GM19035 (cell line): ENCODE measurements around the gene SEC16A.

ENCODE experiments used
- ATAC-seq: cut with Tn5 transposase; IDR thresholded peaks from one replicate; pipeline ENCODE4 v1.9.1; 2021; ENCODE audit not compliant: unreplicated experiment

The SEC16A gene

DNA sequence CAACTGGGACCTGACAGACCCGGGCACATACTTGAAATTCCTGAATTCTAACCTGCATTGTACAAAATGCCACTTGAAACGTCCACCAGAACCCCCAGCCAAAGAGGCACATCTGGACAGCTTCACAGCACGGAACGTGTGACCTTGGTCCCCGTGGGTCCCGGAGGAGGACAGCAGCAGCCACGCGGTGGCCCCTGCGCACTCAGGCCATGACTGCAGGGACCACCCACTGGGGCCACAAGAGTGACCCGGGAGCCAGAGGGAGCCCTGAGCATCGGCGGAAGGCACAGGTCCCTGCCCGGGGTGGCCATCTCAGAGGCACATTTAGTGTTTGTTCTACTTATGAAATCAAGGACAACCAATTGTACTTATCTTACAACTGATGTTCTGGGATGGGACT, 80.8 kb downstream of the SEC16A start:
- ATAC-seq = no peak

DNA sequence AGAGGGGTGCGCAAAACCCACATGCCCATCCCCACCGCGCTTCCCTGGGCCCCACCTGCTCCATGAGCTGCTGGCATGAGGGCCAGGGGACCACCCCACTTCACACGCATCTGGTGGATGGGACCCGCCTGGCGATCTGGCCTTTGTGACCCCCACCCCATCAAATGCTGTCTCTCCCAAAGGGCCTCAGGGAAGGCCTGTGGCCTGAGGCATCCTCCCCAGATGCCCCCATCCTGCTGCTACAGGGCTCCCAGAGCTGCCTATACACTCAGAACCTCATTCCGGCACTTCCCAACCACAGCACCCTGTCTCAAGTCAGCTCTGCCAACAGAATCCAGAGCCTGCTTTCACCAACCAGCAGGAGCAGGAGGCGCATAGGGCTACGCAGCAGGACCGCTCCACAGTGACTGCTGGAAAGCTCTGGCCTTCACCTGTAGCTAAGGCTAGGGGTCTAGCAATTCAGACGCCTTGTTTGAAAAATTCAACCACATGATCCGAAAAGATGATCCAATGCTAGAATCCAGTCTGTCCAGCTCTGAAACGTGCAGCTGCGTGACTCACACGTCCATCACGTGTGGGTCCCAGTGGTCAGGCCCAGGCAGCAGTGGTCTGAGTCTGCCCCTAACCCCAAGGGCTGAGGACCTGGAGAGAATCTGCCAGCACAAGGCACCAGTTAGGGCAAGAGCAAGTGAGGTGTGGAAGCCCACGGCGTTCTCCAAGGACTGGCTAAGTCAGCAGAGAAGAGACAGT, 81.5 kb downstream of the SEC16A start:
- ATAC-seq = no peak

DNA sequence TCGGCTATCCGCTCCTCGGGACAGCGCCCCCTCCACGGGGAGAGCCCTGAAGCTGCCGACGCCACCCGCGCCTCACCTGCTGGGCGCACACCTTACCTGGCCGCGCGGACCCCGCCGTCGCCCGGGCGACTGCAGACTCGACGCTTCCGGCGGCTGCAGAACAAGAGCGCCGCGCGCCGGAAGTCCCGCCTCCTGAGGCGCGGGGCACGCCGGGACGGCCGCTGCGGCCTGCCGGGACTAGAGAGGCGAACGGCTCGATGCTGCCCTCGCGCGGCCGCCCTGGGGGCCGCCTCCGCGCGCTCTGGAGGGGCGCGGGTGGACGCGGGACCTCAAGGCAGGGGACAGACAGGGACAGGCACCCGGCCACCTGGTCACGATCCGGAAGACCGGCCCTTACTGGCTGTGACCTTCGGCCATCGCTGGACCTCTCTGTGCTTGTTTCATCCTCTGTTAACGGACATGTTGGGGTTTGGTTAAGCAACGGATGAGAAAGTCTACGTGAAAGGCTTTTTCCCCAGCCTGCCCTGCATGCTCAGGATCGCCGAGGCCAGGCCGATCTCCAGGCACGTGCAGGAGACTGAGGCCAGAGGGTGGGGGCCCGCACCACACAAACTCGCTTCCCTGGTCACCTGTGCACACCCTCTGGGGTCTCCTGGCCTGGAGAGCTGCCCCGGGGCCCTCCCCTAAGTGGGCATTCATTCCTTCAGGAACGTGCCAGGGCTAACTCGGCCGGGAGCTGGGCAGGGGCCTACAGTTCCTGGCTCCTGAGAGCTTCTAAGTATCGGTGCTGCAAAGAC, 82.6 kb downstream of the SEC16A start, which contains the start of gene SNAPC4:
Gene SNAPC4 (minus strand): TSS at position 133 of the 797 bp plus-strand sequence. CDS start 1,742 bp downstream, outside the sequence.
- ATAC-seq = peak; percentile 68

DNA sequence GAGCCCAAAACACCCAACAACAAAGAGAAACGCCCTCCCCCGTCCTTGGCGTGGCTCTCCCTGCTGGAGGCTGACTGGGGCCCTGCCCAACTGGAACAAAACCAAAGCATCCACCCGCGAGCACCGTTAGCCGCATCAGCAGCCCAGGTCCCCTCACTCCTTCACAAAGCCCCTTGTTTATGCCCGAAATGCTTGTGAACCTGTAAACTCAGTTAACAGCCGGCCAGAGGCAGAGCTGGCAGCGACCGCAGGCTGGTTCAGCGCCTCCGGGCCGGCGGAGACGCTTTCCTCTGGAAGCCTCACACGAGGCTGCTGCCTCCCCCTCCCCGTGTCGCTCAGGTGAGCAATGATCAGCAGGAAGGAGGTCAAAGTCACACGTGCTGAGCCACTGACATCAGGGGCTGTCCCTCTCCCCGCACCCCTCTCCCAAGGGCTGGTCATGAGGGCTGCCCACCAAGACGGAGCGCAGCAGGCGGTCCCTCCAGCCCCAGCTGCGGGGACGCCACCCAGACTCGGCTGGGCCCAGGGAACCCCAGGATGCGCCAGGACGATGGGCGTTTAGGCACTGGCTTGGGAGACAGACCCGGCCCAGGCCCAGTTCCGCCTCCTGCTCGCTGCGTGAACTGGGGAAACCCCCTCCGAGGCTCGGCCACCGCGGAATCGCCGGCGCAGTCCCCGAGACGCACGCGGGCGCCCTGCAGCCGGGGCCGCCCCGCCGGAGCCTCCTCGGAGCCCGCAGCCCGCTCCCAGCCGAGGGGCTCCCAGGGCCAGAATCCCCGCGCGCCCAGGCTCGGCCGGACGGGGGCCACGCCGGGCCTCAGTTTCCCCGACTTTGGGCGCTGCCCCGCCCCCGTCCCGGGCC, 83.4 kb downstream of the SEC16A start:
- peak; percentile 37 for ATAC-seq

DNA sequence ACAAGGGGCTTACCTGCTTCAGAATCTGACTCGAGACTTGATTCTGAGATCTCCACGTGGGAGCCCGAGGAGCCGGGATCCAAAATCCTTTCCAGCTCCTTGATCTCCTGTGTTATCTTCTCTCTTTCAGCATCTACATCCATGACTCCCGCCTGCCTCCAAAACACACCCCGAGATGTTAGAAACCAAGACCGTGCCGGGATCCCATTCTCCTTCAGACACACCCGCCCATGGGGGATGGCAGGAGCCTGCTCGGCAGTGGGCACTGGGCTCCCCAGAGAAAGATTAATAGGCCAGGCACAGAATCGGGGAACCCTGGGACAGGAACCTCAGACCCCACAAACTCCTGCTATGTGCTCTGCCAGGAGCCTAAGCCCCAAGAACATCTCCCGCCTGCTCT, 84.6 kb downstream of the SEC16A start:
- ATAC-seq = no peak

DNA sequence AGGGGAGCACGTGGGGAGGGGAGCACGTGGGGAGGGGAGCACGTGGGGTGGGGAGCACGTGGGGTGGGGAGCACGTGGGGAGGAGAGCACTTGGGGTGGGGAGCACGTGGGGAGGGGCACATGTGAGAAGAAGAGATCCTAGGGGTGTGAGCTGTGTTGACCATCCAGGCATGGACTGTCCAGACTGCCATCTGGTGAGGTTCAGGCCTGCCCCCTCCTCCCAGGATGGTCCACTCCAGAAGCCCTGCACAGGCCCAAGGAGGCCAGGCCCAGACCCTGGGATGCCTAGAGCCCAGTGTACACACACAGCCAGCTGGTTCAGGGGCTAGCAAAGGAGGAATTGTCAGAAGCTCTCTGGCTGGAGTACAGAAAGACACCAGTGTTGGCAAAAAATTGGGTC, 85.2 kb downstream of the SEC16A start:
- ATAC-seq = no peak

DNA sequence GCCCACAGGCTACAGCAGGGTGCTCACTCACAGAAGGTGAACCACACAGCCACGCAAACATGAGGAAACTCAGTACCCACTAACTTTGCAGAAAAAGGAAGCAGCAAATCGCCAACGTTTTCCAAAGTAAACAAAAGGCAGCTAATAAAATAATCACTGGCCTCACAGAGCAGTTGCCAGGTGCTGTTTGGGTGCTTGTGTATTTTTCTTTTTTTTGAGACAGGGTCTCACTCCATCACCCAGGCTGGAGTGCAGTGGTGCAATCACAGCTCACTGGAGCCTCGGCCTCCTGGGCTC, 86.7 kb downstream of the SEC16A start:
- no peak for ATAC-seq

DNA sequence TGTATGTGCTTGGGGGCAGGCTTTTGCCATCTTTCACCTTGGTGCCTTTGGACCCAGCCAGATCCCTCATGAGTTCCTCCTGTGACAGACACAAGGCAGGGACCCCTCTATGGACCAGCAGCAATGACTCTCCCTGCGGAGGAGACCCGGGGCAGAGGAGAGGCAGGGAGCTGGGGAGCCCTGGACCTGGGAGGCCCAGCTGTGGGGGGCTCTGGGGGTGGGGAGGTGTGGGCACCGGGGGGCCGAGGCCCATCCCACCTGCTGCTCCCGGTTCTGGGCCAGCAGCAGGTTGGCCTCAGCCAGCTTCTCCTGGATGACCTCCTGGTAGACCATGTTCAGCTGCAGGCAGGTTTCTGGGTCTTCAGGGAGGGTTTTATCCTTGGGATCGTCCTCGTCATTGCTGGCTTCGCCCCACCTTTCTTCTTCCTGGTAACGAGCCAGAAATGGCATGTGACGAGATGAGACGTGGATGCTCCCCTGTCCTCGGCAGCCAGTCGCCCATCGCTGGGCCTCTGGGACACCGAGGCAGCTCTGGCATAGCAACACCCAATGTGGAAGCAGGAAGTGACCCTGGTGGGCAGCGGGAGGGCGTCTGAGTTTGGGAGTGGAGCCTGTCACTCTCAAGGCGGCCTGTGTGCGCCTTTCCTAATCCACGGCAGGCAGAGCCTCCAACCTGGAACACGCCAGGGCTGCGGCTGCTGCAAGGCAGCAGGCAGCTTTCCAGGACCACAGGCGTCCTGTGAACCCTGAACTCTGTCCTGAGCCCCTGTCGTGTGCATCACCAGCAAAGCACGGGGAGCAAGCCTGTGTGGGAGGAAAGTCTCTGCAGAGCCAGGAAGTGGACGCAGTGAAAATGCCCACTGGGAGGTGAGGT, 87.3 kb downstream of the SEC16A start:
- ATAC-seq = no peak

DNA sequence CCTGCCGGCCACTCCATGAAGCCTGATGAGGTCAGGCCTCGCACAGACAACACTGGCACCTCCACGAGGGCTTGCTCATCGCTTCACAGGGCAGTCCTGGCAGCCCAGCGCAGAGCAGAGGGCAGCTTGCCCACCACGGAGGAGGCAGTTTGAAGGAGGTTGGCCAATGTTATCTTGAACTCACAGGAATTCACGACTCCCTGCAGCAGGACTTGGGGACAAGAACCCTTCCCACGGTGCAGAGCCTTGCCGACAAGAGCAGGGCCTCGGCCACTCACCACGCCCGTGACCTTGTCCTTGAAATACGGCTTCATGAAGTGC, 87.9 kb downstream of the SEC16A start:
- ATAC-seq = no peak

DNA sequence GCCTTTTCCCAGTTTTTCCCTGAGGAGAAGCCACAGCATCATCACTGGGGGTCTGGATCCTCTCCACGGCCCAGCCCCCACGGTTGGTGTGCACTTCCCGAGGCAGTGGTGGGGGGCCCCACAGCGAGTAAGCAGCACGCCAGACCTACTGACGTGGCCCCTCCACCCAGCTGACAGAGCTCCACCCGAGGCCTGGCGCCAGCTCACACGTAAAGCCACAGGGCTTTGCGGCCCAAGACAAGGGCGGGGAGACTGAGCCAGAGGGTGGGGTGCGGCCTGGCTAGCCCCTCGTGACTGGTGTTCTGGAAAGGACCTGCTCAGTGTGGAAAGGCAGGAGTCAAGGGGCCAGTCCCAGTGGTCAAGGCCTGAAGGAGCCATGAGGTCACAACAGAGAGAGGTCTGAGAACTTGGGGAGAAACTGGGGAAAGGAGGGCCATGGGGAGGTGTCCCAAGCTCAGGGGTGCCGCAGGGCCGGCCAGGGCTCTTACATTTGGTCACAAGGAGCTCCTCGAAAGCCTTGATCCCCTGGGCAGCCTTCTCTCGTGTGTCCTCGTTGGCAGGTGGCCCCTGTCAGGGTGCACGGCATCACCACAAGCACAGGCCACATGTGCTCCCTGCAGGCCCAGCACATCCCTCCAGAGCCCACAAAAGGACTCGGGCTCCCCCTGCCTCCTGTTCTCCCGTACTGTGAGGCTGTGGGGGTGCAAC, 88.4 kb downstream of the SEC16A start:
- ATAC-seq = no peak

DNA sequence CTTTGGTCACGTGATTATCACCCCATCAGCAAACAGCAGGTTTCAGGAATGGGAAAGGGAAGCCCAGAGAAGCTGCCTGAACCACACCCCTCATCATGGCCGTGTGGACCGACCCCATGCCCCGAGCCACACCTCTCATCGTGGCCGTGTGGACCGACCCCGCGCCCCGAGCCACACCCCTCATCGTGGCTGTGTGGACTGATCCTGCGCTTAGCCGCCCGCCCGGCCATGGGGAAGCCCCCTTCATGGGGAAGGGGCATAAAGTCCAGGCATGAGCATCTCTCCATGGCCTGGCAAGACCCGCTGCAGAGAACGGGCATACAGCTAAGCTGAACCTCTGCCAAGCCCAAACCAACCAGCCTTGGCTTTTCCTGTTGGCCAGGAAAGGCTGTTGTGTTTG, 89.3 kb downstream of the SEC16A start:
- ATAC-seq = no peak

DNA sequence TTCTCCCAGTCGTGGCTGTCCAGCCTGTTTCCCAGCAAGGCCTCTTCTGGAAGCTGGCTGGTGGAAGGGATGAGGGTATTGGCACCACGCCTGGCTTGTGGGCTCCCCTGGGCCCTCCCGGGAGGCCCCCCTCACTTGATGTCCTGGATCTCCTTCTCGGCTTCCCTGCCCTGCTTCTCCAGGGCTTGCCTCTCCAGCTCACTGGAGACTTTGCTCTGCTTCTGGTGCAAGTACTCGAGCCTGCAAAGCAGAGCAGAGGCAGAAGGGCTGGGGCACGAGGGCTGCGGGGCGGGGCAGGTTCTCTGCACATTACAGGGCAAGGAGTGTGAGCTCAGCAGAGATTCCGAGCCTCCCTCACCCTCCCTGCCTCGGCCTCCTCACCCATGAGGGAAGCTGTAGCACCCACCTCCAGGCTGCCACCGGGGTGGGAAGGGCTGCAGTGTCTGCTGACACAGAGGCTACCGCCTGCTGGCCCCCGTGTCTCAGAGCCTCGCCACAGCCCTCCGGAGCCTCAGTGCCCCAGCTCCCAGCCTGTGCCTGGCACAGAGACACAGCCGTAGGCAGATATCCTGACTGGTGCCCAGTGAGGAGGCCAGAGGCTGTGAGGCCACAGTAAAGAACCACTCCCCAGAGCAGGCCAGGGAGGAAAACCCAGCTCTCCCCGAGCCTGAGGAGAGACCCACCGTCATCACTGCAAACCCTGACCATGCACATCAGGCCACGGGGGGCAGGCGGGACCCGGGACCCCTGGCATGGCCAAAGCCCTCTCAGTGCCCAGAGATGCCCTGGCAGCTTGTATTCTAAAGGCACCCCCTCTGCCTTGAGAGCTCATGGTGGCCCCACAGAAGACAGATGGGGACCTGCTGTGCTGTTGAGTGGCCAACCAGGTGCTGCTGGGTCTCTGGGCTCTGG, 90.0 kb downstream of the SEC16A start:
- ATAC-seq = no peak

DNA sequence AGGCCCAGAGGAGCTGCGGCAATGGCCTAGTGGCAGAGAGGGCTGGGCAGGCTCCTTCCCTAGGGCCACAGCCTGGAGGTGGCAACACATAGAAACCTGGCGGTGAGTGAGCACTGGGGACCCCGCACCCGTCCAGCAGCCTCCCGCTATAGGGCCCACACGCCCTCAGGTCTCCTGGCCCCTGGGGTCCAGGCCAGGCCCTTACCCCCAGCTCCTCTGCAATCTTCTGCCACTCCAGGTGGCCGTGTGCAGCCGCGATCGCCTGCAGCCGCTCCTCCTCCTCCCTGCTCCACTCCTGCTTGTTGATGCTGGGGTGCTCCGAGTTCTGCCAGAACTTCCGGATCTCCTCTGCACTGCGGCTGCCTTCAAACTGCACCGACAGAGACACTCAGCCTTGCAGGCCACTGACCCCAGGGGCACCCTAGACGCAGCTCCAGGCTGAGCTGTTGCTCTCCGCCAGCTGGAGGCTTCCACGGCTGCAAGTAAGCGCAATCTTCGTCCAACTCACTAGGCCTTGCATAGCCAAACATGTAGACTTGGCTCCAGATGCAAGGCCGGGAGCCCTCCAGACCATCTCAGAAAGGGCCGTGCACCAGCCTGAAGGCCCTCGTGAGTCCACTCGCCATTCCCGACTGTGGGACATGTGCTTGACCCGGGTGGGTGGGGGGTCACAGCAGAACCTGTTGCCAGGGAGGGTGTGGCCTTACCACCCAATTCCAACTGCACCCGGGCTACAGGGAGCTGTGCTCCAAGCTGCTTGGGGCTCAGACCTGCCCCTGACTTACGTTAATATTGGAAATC, 90.9 kb downstream of the SEC16A start:
- no peak for ATAC-seq
